T-helper 9 cell (primary cell): ENCODE data around the gene PARP11.

Source experiments
- DNase-seq: peaks from one replicate; pipeline ENCODE4 v3.0.0-alpha.2; 2020

PARP11 gene

DNA sequence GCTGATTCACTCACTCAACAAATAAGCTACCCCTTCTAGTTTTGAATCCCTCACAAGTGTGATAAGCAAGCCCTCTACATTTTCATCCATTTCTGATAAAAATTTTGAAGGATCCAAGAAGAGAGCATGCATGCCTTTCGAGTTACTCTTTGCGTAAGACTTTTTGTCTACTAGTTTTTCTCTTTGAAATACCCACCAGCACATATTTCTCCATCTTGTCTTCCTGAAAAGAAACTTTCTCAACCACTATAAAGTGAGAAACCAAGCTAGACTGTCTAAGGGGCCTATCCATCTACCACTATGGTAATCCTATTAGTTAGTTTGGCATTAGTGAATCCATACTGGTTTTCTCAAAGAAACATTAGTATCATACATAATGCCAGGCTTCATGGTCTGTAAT is 56.9 kb downstream of the PARP11 start:
- no peak for DNase-seq

GRCh38 chr12:3815094-3815766 is 58.0 kb downstream of the PARP11 start:
- no peak for DNase-seq

DNA sequence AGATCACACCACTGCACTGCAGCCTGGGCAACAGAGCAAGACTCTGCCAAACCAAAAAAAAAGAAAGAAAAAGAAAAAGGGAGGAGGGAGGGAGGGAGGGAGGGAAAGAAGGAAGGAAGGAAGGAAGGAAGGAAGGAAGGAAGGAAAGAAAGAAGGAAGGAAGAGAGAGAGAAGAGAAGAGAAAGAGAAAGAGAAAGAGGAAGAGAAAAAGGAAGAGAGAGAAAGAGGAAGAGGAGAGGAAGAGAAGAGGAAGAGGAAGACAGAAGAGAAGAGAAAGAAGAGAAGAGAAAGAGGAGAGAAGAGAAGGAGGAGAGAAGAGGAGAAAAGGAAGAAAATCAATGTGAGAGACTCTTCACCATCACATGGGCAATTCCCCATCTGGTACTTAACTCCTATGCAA is 62.7 kb downstream of the PARP11 start:
- DNase-seq = no peak

GRCh38 chr12:3810016-3810370 is 63.2 kb downstream of the PARP11 start:
- no peak for DNase-seq

DNA sequence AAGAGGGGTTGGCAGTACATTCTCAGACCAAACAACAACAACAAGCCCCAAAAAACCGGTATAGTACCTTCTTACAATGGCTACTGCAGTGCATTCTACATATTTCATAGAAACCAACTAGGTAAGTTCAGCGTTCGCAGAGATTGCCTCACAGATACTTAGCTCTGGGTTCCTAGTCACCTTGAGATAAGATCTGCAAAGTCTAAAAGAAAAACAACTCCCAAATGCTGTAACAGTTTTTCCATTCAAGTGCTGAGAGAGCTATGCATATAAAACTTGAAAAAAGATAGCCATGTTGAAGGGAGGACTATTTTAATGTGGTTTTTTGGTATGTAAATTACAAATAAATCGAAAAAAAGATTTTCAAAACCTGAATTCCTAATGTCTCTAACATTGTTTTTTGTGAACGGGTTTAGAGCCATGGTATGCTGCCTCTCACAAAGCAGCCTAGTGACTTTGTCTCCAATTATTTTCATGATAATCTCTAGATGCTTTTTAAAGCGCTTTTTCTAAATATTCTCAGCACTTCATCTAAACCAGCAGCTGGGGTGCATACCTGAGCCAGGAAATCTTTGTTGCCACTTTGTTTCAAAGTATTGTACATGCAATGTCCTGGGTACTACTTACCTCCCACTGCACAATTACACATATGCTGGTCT is 63.7 kb downstream of the PARP11 start:
- no peak for DNase-seq

- no peak for DNase-seq
These were observed 68.1 kb downstream of the PARP11 start for GRCh38 chr12:3805077-3805476.

DNA sequence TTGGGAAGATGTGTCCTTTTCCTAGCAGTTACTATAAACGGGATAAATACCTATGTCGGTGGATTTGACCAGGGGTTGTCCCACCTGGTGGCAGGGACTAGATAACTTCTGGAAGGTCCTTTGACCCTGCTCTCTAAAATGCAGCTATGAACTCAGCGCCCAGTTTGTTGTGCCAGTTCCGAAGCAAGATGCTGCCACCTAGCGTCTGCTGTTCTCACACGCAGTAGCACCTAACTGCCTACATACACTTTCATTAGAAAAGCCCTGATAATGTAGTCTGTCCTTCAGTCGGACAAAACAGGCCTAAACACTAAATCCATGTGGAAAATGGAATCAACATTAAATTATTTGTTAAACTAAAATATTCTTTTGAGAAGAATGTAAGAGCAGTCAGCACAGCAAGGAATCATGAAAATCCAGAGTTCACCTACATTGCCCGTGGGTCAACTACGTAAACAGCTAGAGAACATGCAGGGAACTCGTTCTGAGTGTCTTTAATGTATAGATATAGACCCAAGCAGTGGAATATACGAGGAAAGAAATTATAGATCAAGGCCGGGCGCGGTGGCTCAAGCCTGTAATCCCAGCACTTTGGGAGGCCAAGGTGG is 69.2 kb downstream of the PARP11 start:
- peak; percentile 54 for DNase-seq

DNA sequence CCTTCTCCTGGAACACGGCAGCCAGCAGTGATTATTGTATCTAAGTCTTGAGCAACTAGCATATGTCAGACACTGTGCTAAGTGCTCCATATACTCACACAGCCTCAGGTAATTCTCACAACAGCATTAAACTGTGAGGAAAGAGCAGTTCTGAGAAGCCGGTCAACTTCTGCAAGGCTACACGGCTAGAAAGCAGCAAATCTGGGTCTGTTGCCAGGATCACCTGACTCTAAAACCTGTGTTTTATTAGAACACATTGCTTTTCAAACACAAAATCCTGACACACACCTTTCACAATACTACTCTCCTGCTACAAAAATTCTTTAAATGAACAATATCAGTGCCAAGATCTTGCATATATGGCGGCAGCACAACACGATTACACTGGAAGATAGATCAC is 70.5 kb downstream of the PARP11 start:
- DNase-seq = no peak

DNA sequence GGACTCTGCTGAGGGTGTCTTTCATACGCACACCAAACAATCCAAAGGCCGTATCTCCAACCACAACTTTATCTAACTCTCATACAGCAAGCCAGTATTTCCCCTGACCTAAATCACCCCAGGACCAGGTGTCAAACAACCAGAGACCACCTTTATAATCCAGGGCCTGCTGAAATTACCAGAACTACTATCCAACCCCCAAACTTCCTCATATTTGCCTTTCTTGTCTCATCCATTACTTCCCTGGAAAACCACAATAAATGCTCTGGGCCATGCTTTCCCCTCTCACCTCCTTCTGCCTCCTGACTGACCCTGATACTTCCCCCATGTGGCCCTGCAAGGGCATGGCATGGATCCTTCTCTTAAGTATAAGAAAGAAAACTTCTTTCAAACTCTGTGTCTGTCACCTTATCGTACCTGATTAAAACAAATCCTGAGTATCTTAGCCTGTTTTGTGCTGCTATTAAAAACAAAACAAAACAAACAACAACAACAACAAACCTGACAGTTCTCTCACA is 75.6 kb downstream of the PARP11 start:
- no peak for DNase-seq

DNA sequence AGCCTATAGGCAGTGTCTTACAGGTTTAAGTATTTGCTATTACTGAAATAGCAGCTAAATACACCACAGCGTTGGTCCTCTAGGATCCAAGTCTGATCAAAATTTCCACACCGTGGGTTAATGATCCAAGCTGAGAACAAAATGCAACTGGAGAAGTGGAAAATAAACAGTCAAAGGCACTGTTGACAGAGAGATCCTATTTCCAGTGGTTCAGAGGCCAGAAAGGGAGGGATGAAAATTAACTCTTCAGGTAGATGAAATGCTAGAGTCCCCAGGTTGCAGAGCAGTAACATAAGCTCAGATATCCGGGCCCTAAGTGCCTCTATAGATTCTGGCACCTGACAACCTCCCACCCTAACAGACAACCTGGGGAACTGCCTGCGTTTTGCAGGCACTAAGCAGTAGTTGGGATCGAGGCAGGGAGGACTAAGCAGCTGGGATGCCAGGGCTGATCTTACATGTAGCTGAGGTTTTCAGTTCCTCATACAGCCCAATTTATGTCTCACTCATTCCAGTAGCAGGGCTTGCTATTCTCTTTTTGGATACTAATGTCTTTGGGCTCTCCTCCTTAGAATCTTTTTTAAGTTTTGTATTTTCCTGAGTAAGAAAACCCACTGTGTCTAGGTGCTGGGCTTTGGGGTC is 77.6 kb downstream of the PARP11 start:
- DNase-seq = no peak

DNA sequence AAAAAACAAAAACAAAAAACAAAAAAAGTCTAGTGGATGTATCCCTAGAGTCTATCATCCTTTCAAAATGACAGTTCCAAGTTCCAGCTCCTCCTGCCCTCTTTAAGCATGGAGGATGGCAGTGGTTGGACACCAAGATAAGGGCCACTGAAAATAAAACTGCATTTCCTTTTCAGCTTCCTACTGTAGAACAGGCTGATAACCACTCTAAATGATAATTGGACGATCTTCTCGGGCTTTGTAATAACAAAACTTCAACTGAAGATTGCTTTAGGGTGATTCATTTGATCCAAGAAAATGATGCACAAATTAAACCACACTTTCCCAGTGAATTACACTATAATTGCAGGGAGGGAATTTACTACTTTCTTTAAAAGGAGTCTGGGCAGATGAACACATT is 78.1 kb downstream of the PARP11 start:
- no peak for DNase-seq

- DNase-seq = no peak
These were observed 80.4 kb downstream of the PARP11 start for GRCh38 chr12:3792623-3793288.

DNA sequence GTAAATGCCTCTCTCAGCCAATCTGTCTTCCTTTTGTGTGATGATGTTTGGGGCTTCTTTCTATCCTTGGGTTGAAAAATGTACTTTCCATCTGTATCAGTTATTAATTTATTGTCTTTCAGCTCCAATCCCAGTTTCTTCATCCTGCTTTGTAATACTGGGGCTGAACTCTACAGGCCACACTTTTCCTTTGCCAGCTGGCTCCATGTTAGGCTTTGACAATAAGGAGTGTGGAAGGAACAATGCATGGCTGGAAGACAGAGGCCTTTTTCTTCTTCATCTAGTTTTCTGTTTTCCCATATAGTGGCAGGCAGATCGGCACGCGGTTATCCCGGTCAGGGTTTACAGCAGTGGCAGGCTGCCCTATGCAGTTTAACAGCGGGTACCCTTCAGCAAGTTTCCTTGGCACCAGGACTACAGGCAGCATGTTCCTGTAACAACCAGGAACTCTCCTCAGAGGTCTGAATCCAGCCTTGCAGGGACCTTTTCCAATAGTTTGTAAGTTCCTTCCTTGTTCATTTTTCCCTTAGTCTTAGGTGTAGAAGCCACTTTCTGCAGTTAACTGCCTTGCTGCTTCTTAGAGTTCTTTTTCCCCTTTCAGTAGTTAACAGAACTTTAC is 81.8 kb downstream of the PARP11 start:
- DNase-seq = no peak

DNA sequence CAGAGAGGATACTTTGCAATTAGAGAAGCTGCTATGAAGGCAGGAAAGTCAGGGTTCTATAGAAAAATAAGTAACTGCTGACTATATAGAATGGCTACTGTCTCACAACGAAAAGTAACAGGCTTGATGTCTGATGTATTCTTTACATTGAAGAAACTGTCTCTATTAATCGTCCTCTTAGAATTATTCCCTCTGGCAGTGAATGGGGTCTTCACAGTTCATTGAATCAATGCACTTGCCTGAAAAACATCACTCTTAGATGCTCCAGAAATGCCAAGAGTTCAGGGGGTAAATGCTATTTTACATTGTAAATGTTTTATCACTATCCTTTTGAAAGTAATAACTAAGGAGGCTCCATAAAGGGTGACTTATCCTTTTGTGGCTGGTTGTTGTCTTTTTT is 82.6 kb downstream of the PARP11 start:
- DNase-seq = no peak

DNA sequence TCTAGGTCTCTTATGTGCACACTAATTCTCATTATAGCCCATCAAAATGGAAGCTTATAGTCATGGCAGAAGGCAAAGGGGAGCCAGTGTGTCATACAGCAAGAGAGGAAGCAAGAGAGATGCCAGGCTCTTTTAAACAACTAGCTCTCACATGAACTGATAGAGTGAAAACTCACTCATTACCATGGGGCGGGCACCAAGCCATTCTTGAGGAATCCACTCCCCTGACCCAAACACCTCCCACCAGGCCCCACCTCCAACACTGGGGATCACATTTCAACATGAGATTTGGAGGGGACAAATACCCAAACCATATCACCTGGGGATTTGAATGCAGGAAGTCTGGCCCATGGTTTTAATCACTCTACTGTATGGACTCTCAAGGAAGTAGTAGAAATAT is 83.4 kb downstream of the PARP11 start:
- no peak for DNase-seq

DNA sequence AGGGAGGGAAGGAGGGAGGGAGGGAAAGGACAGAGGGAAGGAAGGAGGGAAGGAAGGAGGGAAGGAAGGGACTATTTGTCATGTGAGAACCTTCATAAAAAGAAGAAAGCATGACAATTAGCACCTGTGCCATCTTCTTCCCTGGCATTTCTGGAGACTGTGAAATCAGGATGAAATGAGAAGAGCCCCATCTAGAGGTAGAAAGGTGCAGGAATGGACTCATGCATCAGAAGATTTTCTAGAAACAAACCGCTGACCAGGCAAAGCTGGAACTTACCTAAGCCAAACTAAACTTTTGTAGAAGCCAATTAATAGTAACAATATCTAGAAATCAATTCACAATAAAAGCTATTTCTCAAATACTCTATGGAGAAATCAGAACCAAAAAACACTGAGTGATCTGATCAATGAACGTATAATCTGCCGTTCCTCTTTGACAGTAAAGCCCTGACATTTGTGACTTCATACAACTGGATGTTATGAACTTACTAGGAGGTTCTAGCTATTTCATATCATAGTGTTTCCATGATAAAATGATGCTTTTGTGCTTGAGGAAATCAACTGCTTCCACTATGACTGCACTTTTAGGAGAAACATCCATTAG is 95.9 kb downstream of the PARP11 start:
- no peak for DNase-seq

GRCh38 chr12:3775385-3776035 is 97.7 kb downstream of the PARP11 start:
- DNase-seq = no peak

GRCh38 chr12:3772380-3772779 is 100.8 kb downstream of the PARP11 start:
- no peak for DNase-seq

GRCh38 chr12:3771853-3772252 is 101.3 kb downstream of the PARP11 start:
- no peak for DNase-seq

- DNase-seq = no peak
These were observed 102.3 kb downstream of the PARP11 start for GRCh38 chr12:3770891-3771290.

GRCh38 chr12:3768911-3769447 is 104.2 kb downstream of the PARP11 start:
- no peak for DNase-seq
